GM10847 (cell line): ENCODE results near the gene GAREM2.

Source experiments
- POLR2A ChIP-seq: IDR thresholded peaks from 2 replicates; pipeline ENCODE4 v1.6.1; 2011; ENCODE audit not compliant: insufficient read length; ENCODE audit errors: extremely low read depth

Gene GAREM2

GRCh38 chr2:26195040-26195984 lies 22.4 kb downstream of the GAREM2 start:
- no peak for TF ChIP-seq POLR2A

GRCh38 chr2:26196683-26197418 lies 24.0 kb downstream of the GAREM2 start:
- no peak for TF ChIP-seq POLR2A

GRCh38 chr2:26197516-26197915 lies 24.6 kb downstream of the GAREM2 start:
- TF ChIP-seq POLR2A = no peak

GRCh38 chr2:26202981-26203490 lies 30.1 kb downstream of the GAREM2 start:
- TF ChIP-seq POLR2A = no peak

- TF ChIP-seq POLR2A = no peak
Measured at GRCh38 chr2:26203906-26204305, 31.0 kb downstream of the GAREM2 start.

GRCh38 chr2:26212011-26212410 lies 39.1 kb downstream of the GAREM2 start:
- no peak for TF ChIP-seq POLR2A

- no peak for TF ChIP-seq POLR2A
Measured at GRCh38 chr2:26214759-26215158, 41.9 kb downstream of the GAREM2 start.

GRCh38 chr2:26215833-26216232 lies 42.9 kb downstream of the GAREM2 start:
- TF ChIP-seq POLR2A = no peak

GRCh38 chr2:26216587-26216986 lies 43.7 kb downstream of the GAREM2 start:
- no peak for TF ChIP-seq POLR2A

GRCh38 chr2:26217720-26218119 lies 44.8 kb downstream of the GAREM2 start:
- no peak for TF ChIP-seq POLR2A

GRCh38 chr2:26223018-26223417 lies 50.1 kb downstream of the GAREM2 start:
- TF ChIP-seq POLR2A = no peak

- TF ChIP-seq POLR2A = no peak
Measured at GRCh38 chr2:26224095-26224494, 51.2 kb downstream of the GAREM2 start.

- TF ChIP-seq POLR2A = no peak
Measured at GRCh38 chr2:26229595-26229994, 56.7 kb downstream of the GAREM2 start.

GRCh38 chr2:26230806-26231205 lies 57.9 kb downstream of the GAREM2 start:
- no peak for TF ChIP-seq POLR2A

- no peak for TF ChIP-seq POLR2A
Measured at GRCh38 chr2:26235089-26235488, 62.2 kb downstream of the GAREM2 start.

GRCh38 chr2:26237868-26238267 lies 65.0 kb downstream of the GAREM2 start:
- TF ChIP-seq POLR2A = no peak

- no peak for TF ChIP-seq POLR2A
Measured at GRCh38 chr2:26238311-26238958, 65.5 kb downstream of the GAREM2 start.
